A549 (cell line): ENCODE measurements around the gene OCA2.

Source experiments
- CTCF ChIP-seq: fragments of >200 bp; sonication (Bioruptor Twin); formaldehyde crosslinking; IDR thresholded peaks from 3 replicates; pipeline ENCODE4 v1.5.1; 2016
- EP300 ChIP-seq, 2 experiments: fragments of >200 bp; sonication (Bioruptor Twin); formaldehyde crosslinking; IDR thresholded peaks; 2 replicates in 1 of 2; 3 replicates in 1 of 2; pipeline ENCODE4 v1.6.1; 2016 to 2017
- FOSB ChIP-seq: fragments of 250-450 bp; sonication (Bioruptor Pico); IDR thresholded peaks from 2 replicates; pipeline ENCODE4 v1.5.0; 2020; ENCODE audit warnings: mild to moderate bottlenecking, moderate library complexity
- POLR2A ChIP-seq: IDR thresholded peaks from 2 replicates; pipeline ENCODE4 v1.6.1; 2012; ENCODE audit warnings: mild to moderate bottlenecking, low read length
- RARB ChIP-seq: fragments of 250-450 bp; sonication (Bioruptor Pico); IDR thresholded peaks from 2 replicates; pipeline ENCODE4 v1.8.0; 2021; ENCODE audit warnings: mild to moderate bottlenecking, moderate library complexity
- ZFP36 ChIP-seq: fragments of 450-650 bp; IDR thresholded peaks from 2 replicates; pipeline ENCODE4 v1.6.1; 2014; ENCODE audit warnings: borderline replicate concordance; ENCODE audit not compliant: partially characterized antibody
- ZSCAN20 ChIP-seq: fragments of 250-450 bp; sonication (Bioruptor Pico); IDR thresholded peaks from 2 replicates; pipeline ENCODE4 v1.8.0; 2022; ENCODE audit warnings: mild to moderate bottlenecking, moderate library complexity

- no peak for TF ChIP-seq CTCF
- no peak for TF ChIP-seq EP300 (IDR thresholded peaks at IDR 0.05)
- no peak for TF ChIP-seq ZFP36
- TF ChIP-seq FOSB = no peak
- no peak for TF ChIP-seq POLR2A
- TF ChIP-seq RARB (CRISPR knock-in tag) = no peak
- no peak for TF ChIP-seq ZSCAN20 (CRISPR knock-in tag)
Measured at GRCh38 chr15:27935328-27935727, 163.8 kb downstream of the OCA2 start.
